ENCODE data around the gene PEX19.
"Not testable (repeated sequence)": the region's sequence is repeated elsewhere in the genome, so short reads cannot be mapped to it uniquely, and the experiment has no call there.

PEX19 gene

GRCh38 chr1:160308451-160309184 lies 23.7 kb upstream of the PEX19 start:
- no peak overlapping the region for H3K27ac ChIP-seq (ENCODE audit: low read depth, low read length)
- peaks cover 55 to 92% of the 10 kb centered on the region in 2 donors for H3K36me3 ChIP-seq (ENCODE audit: control insufficient read depth in 1 of 2, insufficient read depth in 2 of 2, low read length in 2 of 2)
- H3K9ac ChIP-seq (ENCODE audit: low read depth in 1 of 2, low read length in 2 of 2) = no peak overlapping the region

GRCh38 chr1:160307118-160307791 lies 22.3 kb upstream of the PEX19 start:
- H3K27me3 ChIP-seq (ENCODE audit: control insufficient read depth in 1 of 2, insufficient read depth in 2 of 2, low read length in 2 of 2) = no peaks in the 10 kb centered on the region
- no peaks in the 10 kb centered on the region for H3K9me3 ChIP-seq (ENCODE audit: control insufficient read depth in 1 of 2, low read length in 2 of 2)
- H3K4me1 ChIP-seq (ENCODE audit: control insufficient read depth in 1 of 2, insufficient read depth in 2 of 2, low read length in 2 of 2) = no peaks in the 10 kb centered on the region
- H3K4me3 ChIP-seq (ENCODE audit: low read depth in 1 of 2, low read length in 2 of 2) = no peak overlapping the region
- no peak overlapping the region for H3K27ac ChIP-seq (ENCODE audit: low read depth, low read length)
- H3K9ac ChIP-seq (ENCODE audit: low read depth in 1 of 2, low read length in 2 of 2) = no peak overlapping the region
- H3K36me3 ChIP-seq (ENCODE audit: control insufficient read depth in 1 of 2, insufficient read depth in 2 of 2, low read length in 2 of 2) = peaks cover 46 to 92% of the 10 kb centered on the region in 2 donors

More at GRCh38 chr1:160308451-160309184, 23.7 kb upstream of the PEX19 start:
- H3K4me3 ChIP-seq (ENCODE audit: low read depth in 1 of 2, low read length in 2 of 2) = no peak overlapping the region
- H3K27me3 ChIP-seq (ENCODE audit: control insufficient read depth in 1 of 2, insufficient read depth in 2 of 2, low read length in 2 of 2) = no peaks in the 10 kb centered on the region
- no peaks in the 10 kb centered on the region for H3K4me1 ChIP-seq (ENCODE audit: control insufficient read depth in 1 of 2, insufficient read depth in 2 of 2, low read length in 2 of 2)
- no peaks in the 10 kb centered on the region for H3K9me3 ChIP-seq (ENCODE audit: control insufficient read depth in 1 of 2, low read length in 2 of 2)

- Histone ChIP-seq H3K4me1 (ENCODE audit: control insufficient read depth in 1 of 2, insufficient read depth in 2 of 2, low read length in 2 of 2) (no peaks in the 10 kb centered on the region), H3K27ac (ENCODE audit: low read depth, low read length) (no peak overlapping the region), H3K9me3 (ENCODE audit: control insufficient read depth in 1 of 2, low read length in 2 of 2) (no peaks in the 10 kb centered on the region), H3K36me3 (ENCODE audit: control insufficient read depth in 1 of 2, insufficient read depth in 2 of 2, low read length in 2 of 2) (peaks cover 40 to 85% of the 10 kb centered on the region in 2 donors), H3K4me3 (ENCODE audit: low read depth in 1 of 2, low read length in 2 of 2) (no peak overlapping the region), H3K9ac (ENCODE audit: low read depth in 1 of 2, low read length in 2 of 2) (no peak overlapping the region), H3K27me3 (ENCODE audit: control insufficient read depth in 1 of 2, insufficient read depth in 2 of 2, low read length in 2 of 2) (no peaks in the 10 kb centered on the region)
These were observed 15.2 kb upstream of the PEX19 start for GRCh38 chr1:160300173-160300572.

GRCh38 chr1:160296036-160296435 lies 11.1 kb upstream of the PEX19 start:
- Histone ChIP-seq H3K27ac (ENCODE audit: low read depth, low read length) (no peak overlapping the region), H3K4me3 (ENCODE audit: low read depth in 1 of 2, low read length in 2 of 2) (no peak overlapping the region), H3K9ac (ENCODE audit: low read depth in 1 of 2, low read length in 2 of 2) (no peak overlapping the region), H3K27me3 (ENCODE audit: control insufficient read depth in 1 of 2, insufficient read depth in 2 of 2, low read length in 2 of 2) (no peaks in the 10 kb centered on the region), H3K36me3 (ENCODE audit: control insufficient read depth in 1 of 2, insufficient read depth in 2 of 2, low read length in 2 of 2) (peaks cover 75 to 94% of the 10 kb centered on the region in 2 donors), H3K4me1 (ENCODE audit: control insufficient read depth in 1 of 2, insufficient read depth in 2 of 2, low read length in 2 of 2) (no peaks in the 10 kb centered on the region), H3K9me3 (ENCODE audit: control insufficient read depth in 1 of 2, low read length in 2 of 2) (no peaks in the 10 kb centered on the region)

GRCh38 chr1:160293020-160293968 lies 8.4 kb upstream of the PEX19 start:
- Histone ChIP-seq H3K27me3 (ENCODE audit: control insufficient read depth in 1 of 2, insufficient read depth in 2 of 2, low read length in 2 of 2) (no peaks in the 10 kb centered on the region), H3K9ac (ENCODE audit: low read depth in 1 of 2, low read length in 2 of 2) (no peak overlapping the region), H3K27ac (ENCODE audit: low read depth, low read length) (no peak overlapping the region), H3K4me3 (ENCODE audit: low read depth in 1 of 2, low read length in 2 of 2) (no peak overlapping the region), H3K36me3 (ENCODE audit: control insufficient read depth in 1 of 2, insufficient read depth in 2 of 2, low read length in 2 of 2) (peaks cover 75 to 94% of the 10 kb centered on the region in 2 donors), H3K4me1 (ENCODE audit: control insufficient read depth in 1 of 2, insufficient read depth in 2 of 2, low read length in 2 of 2) (no peaks in the 10 kb centered on the region), H3K9me3 (ENCODE audit: control insufficient read depth in 1 of 2, low read length in 2 of 2) (no peaks in the 10 kb centered on the region)

GRCh38 chr1:160291248-160292220 lies 6.6 kb upstream of the PEX19 start:
- Histone ChIP-seq H3K27ac (ENCODE audit: low read depth, low read length) (no peak overlapping the region), H3K9ac (ENCODE audit: low read depth in 1 of 2, low read length in 2 of 2) (no peak overlapping the region), H3K27me3 (ENCODE audit: control insufficient read depth in 1 of 2, insufficient read depth in 2 of 2, low read length in 2 of 2) (no peaks in the 10 kb centered on the region), H3K9me3 (ENCODE audit: control insufficient read depth in 1 of 2, low read length in 2 of 2) (no peaks in the 10 kb centered on the region), H3K4me1 (ENCODE audit: control insufficient read depth in 1 of 2, insufficient read depth in 2 of 2, low read length in 2 of 2) (no peaks in the 10 kb centered on the region), H3K4me3 (ENCODE audit: low read depth in 1 of 2, low read length in 2 of 2) (no peak overlapping the region), H3K36me3 (ENCODE audit: control insufficient read depth in 1 of 2, insufficient read depth in 2 of 2, low read length in 2 of 2) (peaks cover 62 to 78% of the 10 kb centered on the region in 2 donors)

- not testable (repeated sequence) for H3K27me3 ChIP-seq (ENCODE audit: control insufficient read depth in 1 of 2, insufficient read depth in 2 of 2, low read length in 2 of 2); H3K4me3 ChIP-seq (ENCODE audit: low read depth in 1 of 2, low read length in 2 of 2); H3K9me3 ChIP-seq (ENCODE audit: control insufficient read depth in 1 of 2, low read length in 2 of 2); H3K9ac ChIP-seq (ENCODE audit: low read depth in 1 of 2, low read length in 2 of 2); H3K27ac ChIP-seq (ENCODE audit: low read depth, low read length)
- Histone ChIP-seq H3K4me1 (ENCODE audit: control insufficient read depth in 1 of 2, insufficient read depth in 2 of 2, low read length in 2 of 2) (peaks cover 16 to 21% of the 10 kb centered on the region in 2 donors), H3K36me3 (ENCODE audit: control insufficient read depth in 1 of 2, insufficient read depth in 2 of 2, low read length in 2 of 2) (peaks cover 32 to 43% of the 10 kb centered on the region in 2 donors)
These were observed 2.8 kb upstream of the PEX19 start for GRCh38 chr1:160287769-160288168.

GRCh38 chr1:160285506-160285905 lies 573 bp upstream of the PEX19 start:
- Histone ChIP-seq H3K9me3 (ENCODE audit: control insufficient read depth in 1 of 2, low read length in 2 of 2) (no peaks in the 10 kb centered on the region), H3K36me3 (ENCODE audit: control insufficient read depth in 1 of 2, insufficient read depth in 2 of 2, low read length in 2 of 2) (peaks cover 21 to 43% of the 10 kb centered on the region in 2 donors), H3K9ac (ENCODE audit: low read depth in 1 of 2, low read length in 2 of 2) (no peak overlapping the region), H3K27me3 (ENCODE audit: control insufficient read depth in 1 of 2, insufficient read depth in 2 of 2, low read length in 2 of 2) (no peaks in the 10 kb centered on the region), H3K4me3 (ENCODE audit: low read depth in 1 of 2, low read length in 2 of 2) (peak overlapping the region; percentile 97), H3K4me1 (ENCODE audit: control insufficient read depth in 1 of 2, insufficient read depth in 2 of 2, low read length in 2 of 2) (peaks cover 16 to 21% of the 10 kb centered on the region in 2 donors), H3K27ac (ENCODE audit: low read depth, low read length) (no peak overlapping the region)

- Histone ChIP-seq H3K4me3 (ENCODE audit: low read depth in 1 of 2, low read length in 2 of 2) (peak overlapping the region; percentile 97), H3K27me3 (ENCODE audit: control insufficient read depth in 1 of 2, insufficient read depth in 2 of 2, low read length in 2 of 2) (no peaks in the 10 kb centered on the region), H3K27ac (ENCODE audit: low read depth, low read length) (peak overlapping the region; percentile 43), H3K36me3 (ENCODE audit: control insufficient read depth in 1 of 2, insufficient read depth in 2 of 2, low read length in 2 of 2) (peaks cover 23 to 43% of the 10 kb centered on the region in 2 donors), H3K4me1 (ENCODE audit: control insufficient read depth in 1 of 2, insufficient read depth in 2 of 2, low read length in 2 of 2) (peaks cover 16 to 21% of the 10 kb centered on the region in 2 donors), H3K9ac (ENCODE audit: low read depth in 1 of 2, low read length in 2 of 2) (peak overlapping the region; percentile 91 to 94), H3K9me3 (ENCODE audit: control insufficient read depth in 1 of 2, low read length in 2 of 2) (no peaks in the 10 kb centered on the region)
These were observed 632 bp downstream of the PEX19 start for GRCh38 chr1:160284220-160284781.
